ENCODE results near the gene DUSP5. TPM values are rescaled to one million over a fixed set of nuclear protein-coding genes. Genes with fewer than 3 reads are reported as not detected.
A peak's percentile ranks its signal among the peaks of the same experiment; 100 is the strongest.

The DUSP5 gene
- total RNA-seq, 1 donor from 2014 or later = 0.34 TPM

- peak overlapping the region; percentile 13 for H2AFZ ChIP-seq (replicated peaks)
- Mint-ChIP-seq H3K36me3 (no peaks in the 10 kb centered on the region), H3K27me3 (ENCODE audit: insufficient read depth, low read depth) (peaks cover 3% of the 10 kb centered on the region), H3K9me3 (no peaks in the 10 kb centered on the region), H3K27ac (no peak overlapping the region), H3K4me1 (peaks cover 19% of the 10 kb centered on the region), H3K4me3 (no peak overlapping the region)
- no peaks in the 10 kb centered on the region for H3K79me2 ChIP-seq (ENCODE audit: low read depth)
- H3K9me3 ChIP-seq (ENCODE audit: low read depth) = no peaks in the 10 kb centered on the region
- no peak overlapping the region for H3K4me2 ChIP-seq
- no peaks in the 10 kb centered on the region for H3F3A ChIP-seq (ENCODE audit: low read depth)
- no peaks in the 10 kb centered on the region for H4K20me1 ChIP-seq (ENCODE audit: low read depth)
- DNase-seq (ENCODE audit: low spot score) = no peak
- H3K27ac ChIP-seq = no peak overlapping the region
- H3K4me3 ChIP-seq = no peak overlapping the region
- no peak overlapping the region for H3K9ac ChIP-seq
- no peaks in the 10 kb centered on the region for H3K27me3 ChIP-seq
- TF ChIP-seq EZH2 (IDR thresholded peaks at IDR 0.05) (no peak), CTCF (IDR thresholded peaks at IDR 0.05) (no peak), EZH2phosphoT487 (IDR thresholded peaks at IDR 0.05) (no peak)
- H3K4me1 ChIP-seq = peaks cover 15% of the 10 kb centered on the region
- no peaks in the 10 kb centered on the region for H3K36me3 ChIP-seq
Measured at GRCh38 chr10:110558041-110558440, 60.3 kb downstream of the DUSP5 start.

- no peak for DNase-seq (ENCODE audit: low spot score)
- no peak overlapping the region for H3K4me3 ChIP-seq
- no peaks in the 10 kb centered on the region for H3K27me3 ChIP-seq
- H2AFZ ChIP-seq (replicated peaks) = no peak overlapping the region
- no peak overlapping the region for H3K4me2 ChIP-seq
- no peaks in the 10 kb centered on the region for H3K9me3 ChIP-seq (ENCODE audit: low read depth)
- no peaks in the 10 kb centered on the region for H4K20me1 ChIP-seq (ENCODE audit: low read depth)
- Mint-ChIP-seq H3K4me3 (no peak overlapping the region), H3K4me1 (peaks cover 16% of the 10 kb centered on the region), H3K9me3 (no peaks in the 10 kb centered on the region), H3K27ac (no peak overlapping the region), H3K36me3 (no peaks in the 10 kb centered on the region), H3K27me3 (ENCODE audit: insufficient read depth, low read depth) (peaks cover 3% of the 10 kb centered on the region)
- H3K36me3 ChIP-seq = no peaks in the 10 kb centered on the region
- TF ChIP-seq CTCF (IDR thresholded peaks at IDR 0.05) (no peak), EZH2phosphoT487 (IDR thresholded peaks at IDR 0.05) (no peak), EZH2 (IDR thresholded peaks at IDR 0.05) (no peak)
- H3K9ac ChIP-seq = no peak overlapping the region
- no peaks in the 10 kb centered on the region for H3K4me1 ChIP-seq
- H3F3A ChIP-seq (ENCODE audit: low read depth) = no peaks in the 10 kb centered on the region
- no peak overlapping the region for H3K27ac ChIP-seq
- no peaks in the 10 kb centered on the region for H3K79me2 ChIP-seq (ENCODE audit: low read depth)
Measured at GRCh38 chr10:110560012-110560411, 62.3 kb downstream of the DUSP5 start.

Other genes starting within 250 kb of the DUSP5 start
- gene SMNDC1, start 193.0 kb upstream of the DUSP5 start, total RNA-seq (ENCODE audit: low replicate concordance) = 11.7 and 18.1 TPM in 2 replicates
- gene SMC3, start 69.8 kb downstream of the DUSP5 start, total RNA-seq (ENCODE audit: low replicate concordance) = 72.0 and 109 TPM in 2 replicates
- gene RBM20, start 146.4 kb downstream of the DUSP5 start, total RNA-seq (ENCODE audit: low replicate concordance) = 0.28 and 0.32 TPM in 2 replicates

All from neural progenitor cell (in vitro differentiated cells).